Panc1 (cell line): ENCODE measurements around the gene CARHSP1. TPM values are rescaled to one million over a fixed set of nuclear protein-coding genes. Genes with fewer than 3 reads are reported as not detected.
"Not testable (repeated sequence)": the region's sequence is repeated elsewhere in the genome, so short reads cannot be mapped to it uniquely, and the experiment has no call there.

Experiments used
- ATAC-seq: fragments of 200-7000 bp; cut with Tn5 transposase; 2 replicates; pipeline ENCODE4 v1.9.1; 2020; ENCODE audit warnings: mild to moderate bottlenecking, moderate library complexity
- BruUV-seq: library from RNA; stranded (reverse); fragments of 400-500 nt; replicated peaks from 2 replicates; lab custom pipeline; 2021; lab: Mats Ljungman, UMichigan
- CTCF ChIA-PET: fragments of 300-600 bp; sonication (Branson Sonifier 250); formaldehyde crosslinking; loops from one replicate; lab custom pipeline; 2022; ENCODE audit warnings: antibody characterized with exemption; lab: Charles Lee
- POLR2A ChIA-PET: fragments of 300-600 bp; sonication (Branson Sonifier 250); formaldehyde crosslinking; loops from one replicate; lab custom pipeline; 2022; ENCODE audit warnings: antibody characterized with exemption; lab: Charles Lee
- DNase-seq: peaks from one replicate; pipeline ENCODE4 v3.0.0-alpha.2; 2010; ENCODE audit warnings: low read depth, low spot score
- H3K27ac ChIP-seq: 2 replicates; pipeline ENCODE4 v1.5.1; 2011; ENCODE audit warnings: mild to moderate bottlenecking, low read length, inconsistent platforms
- H3K27me3 ChIP-seq: fragments of 200-500 bp; sonication (Bioruptor generic); 2 replicates; pipeline ENCODE4 v1.6.0; 2014; ENCODE audit warnings: low read length, inconsistent platforms; ENCODE audit not compliant: control insufficient read depth, insufficient read depth
- H3K36me3 ChIP-seq: fragments of 200-500 bp; sonication (Bioruptor generic); 2 replicates; pipeline ENCODE4 v1.5.1; 2014; ENCODE audit warnings: inconsistent platforms, mild to moderate bottlenecking, low read length, moderate library complexity; ENCODE audit not compliant: control insufficient read depth, insufficient read depth
- H3K4me1 ChIP-seq: 2 replicates; pipeline ENCODE4 v1.5.1; 2011; ENCODE audit warnings: inconsistent platforms, mild to moderate bottlenecking, low read length, moderate library complexity; ENCODE audit not compliant: control insufficient read depth, insufficient read depth
- H3K4me3 ChIP-seq, 2 experiments: 2 replicates each; pipeline ENCODE4 v1.5.1; 2011 to 2012; ENCODE audit warnings: low read depth in 2 of 2, low read length in 2 of 2, mild to moderate bottlenecking in 2 of 2, inconsistent platforms in 1 of 2, moderate library complexity in 1 of 2
- H3K9me3 ChIP-seq: fragments of 200-500 bp; sonication (Bioruptor generic); 2 replicates; pipeline ENCODE4 v1.5.1; 2014; ENCODE audit warnings: low read depth, mild to moderate bottlenecking, inconsistent platforms, low read length, moderate library complexity; ENCODE audit not compliant: control insufficient read depth, insufficient read depth
- POLR2AphosphoS5 ChIP-seq: IDR thresholded peaks from 2 replicates; pipeline ENCODE4 v1.6.1; 2012; ENCODE audit warnings: mild to moderate bottlenecking, low read depth, low read length, moderate library complexity
- SIN3A ChIP-seq: IDR thresholded peaks from 2 replicates; pipeline ENCODE4 v1.6.1; 2012; ENCODE audit warnings: low read depth, mild to moderate bottlenecking, low read length, moderate library complexity, borderline replicate concordance; ENCODE audit not compliant: insufficient read depth
- TCF7L2 ChIP-seq: IDR thresholded peaks from 2 replicates; pipeline ENCODE4 v1.6.1; 2011; ENCODE audit warnings: mild to moderate bottlenecking, low read depth, low read length, inconsistent platforms
- in situ Hi-C: cut with HindIII; loops from 2 replicates; pipeline ENCODE4 v1.10.0; 2016; ENCODE audit warnings: low sequenced_read_pairs, low pct_unique_long_range_greater_than_20kb
- intact Hi-C: fragments of 100-400 bp; cut with micrococcal nuclease; formaldehyde crosslinking; loops from one replicate; pipeline ENCODE4 v1.10.0; 2022; ENCODE audit not compliant: unreplicated experiment
- total RNA-seq: library from RNA; stranded (reverse); gene quantifications from one replicate; pipeline ENCODE4 v1.2.1, GENCODE V29; 2021; ENCODE audit not compliant: unreplicated experiment
- TF ChIP-seq, protein P1 (sequence below), 2 experiments: IDR thresholded peaks; 2 replicates each; pipeline ENCODE4 v1.6.1; 2011 to 2012; ENCODE audit warnings: low read depth in 2 of 2, control low read depth in 1 of 2, low read length in 1 of 2, mild to moderate bottlenecking in 1 of 2, moderate library complexity in 1 of 2; ENCODE audit not compliant: insufficient read depth in 1 of 2
- TF ChIP-seq, protein P2 (sequence below): fragments of 450-650 bp; IDR thresholded peaks from 2 replicates; pipeline ENCODE4 v1.5.1; 2017; ENCODE audit warnings: mild to moderate bottlenecking

CARHSP1 gene
- total RNA-seq, 1 experiment from 2014 or later = 158 TPM

DNA sequence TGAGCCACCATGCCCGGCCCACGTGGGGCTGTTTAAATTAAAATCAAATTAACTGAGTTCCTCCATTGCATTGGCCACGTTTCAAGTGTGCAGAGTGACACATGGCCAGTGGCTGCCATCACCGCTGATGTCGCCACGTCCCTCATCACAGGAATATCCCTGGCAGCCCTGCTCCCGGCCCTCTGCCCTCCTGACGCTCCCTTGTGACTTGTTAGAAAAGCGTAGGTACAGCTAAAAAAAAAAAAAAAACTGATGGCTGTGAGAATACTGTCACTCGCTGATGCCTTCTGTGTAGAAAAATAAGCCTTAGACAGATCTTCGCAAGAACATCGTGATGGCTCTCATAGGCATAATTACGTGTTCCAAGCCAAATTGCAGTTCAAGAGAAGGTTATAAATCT, 21.7 kb downstream of the CARHSP1 start:
- CTCF ChIA-PET = no interaction called here
- Histone ChIP-seq H3K4me3 (no peak overlapping the region), H3K27ac (no peak overlapping the region), H3K9me3 (no peaks in the 10 kb centered on the region), H3K4me1 (peaks cover 26% of the 10 kb centered on the region), H3K27me3 (no peaks in the 10 kb centered on the region), H3K36me3 (peaks cover 3% of the 10 kb centered on the region; the same call in 1 of the 2 replicates)
- POLR2A ChIA-PET = no interaction called here
- DNase-seq = no peak
- TF ChIP-seq, protein P1, sequence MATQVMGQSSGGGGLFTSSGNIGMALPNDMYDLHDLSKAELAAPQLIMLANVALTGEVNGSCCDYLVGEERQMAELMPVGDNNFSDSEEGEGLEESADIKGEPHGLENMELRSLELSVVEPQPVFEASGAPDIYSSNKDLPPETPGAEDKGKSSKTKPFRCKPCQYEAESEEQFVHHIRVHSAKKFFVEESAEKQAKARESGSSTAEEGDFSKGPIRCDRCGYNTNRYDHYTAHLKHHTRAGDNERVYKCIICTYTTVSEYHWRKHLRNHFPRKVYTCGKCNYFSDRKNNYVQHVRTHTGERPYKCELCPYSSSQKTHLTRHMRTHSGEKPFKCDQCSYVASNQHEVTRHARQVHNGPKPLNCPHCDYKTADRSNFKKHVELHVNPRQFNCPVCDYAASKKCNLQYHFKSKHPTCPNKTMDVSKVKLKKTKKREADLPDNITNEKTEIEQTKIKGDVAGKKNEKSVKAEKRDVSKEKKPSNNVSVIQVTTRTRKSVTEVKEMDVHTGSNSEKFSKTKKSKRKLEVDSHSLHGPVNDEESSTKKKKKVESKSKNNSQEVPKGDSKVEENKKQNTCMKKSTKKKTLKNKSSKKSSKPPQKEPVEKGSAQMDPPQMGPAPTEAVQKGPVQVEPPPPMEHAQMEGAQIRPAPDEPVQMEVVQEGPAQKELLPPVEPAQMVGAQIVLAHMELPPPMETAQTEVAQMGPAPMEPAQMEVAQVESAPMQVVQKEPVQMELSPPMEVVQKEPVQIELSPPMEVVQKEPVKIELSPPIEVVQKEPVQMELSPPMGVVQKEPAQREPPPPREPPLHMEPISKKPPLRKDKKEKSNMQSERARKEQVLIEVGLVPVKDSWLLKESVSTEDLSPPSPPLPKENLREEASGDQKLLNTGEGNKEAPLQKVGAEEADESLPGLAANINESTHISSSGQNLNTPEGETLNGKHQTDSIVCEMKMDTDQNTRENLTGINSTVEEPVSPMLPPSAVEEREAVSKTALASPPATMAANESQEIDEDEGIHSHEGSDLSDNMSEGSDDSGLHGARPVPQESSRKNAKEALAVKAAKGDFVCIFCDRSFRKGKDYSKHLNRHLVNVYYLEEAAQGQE (IDR thresholded peaks at IDR 0.05; ENCODE audit: insufficient read depth in 1 of 2, low read depth in 2 of 2, low read length in 1 of 2) = no peak
- TF ChIP-seq, protein P2, sequence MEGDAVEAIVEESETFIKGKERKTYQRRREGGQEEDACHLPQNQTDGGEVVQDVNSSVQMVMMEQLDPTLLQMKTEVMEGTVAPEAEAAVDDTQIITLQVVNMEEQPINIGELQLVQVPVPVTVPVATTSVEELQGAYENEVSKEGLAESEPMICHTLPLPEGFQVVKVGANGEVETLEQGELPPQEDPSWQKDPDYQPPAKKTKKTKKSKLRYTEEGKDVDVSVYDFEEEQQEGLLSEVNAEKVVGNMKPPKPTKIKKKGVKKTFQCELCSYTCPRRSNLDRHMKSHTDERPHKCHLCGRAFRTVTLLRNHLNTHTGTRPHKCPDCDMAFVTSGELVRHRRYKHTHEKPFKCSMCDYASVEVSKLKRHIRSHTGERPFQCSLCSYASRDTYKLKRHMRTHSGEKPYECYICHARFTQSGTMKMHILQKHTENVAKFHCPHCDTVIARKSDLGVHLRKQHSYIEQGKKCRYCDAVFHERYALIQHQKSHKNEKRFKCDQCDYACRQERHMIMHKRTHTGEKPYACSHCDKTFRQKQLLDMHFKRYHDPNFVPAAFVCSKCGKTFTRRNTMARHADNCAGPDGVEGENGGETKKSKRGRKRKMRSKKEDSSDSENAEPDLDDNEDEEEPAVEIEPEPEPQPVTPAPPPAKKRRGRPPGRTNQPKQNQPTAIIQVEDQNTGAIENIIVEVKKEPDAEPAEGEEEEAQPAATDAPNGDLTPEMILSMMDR = no peak
- TF ChIP-seq SIN3A = no peak
- no peak for TF ChIP-seq POLR2AphosphoS5
- TF ChIP-seq TCF7L2 = no peak
- BruUV-seq = no TSS peak
- ATAC-seq = no peak
- in situ Hi-C loops = no loop called here
- intact Hi-C loops = no loop called here

DNA sequence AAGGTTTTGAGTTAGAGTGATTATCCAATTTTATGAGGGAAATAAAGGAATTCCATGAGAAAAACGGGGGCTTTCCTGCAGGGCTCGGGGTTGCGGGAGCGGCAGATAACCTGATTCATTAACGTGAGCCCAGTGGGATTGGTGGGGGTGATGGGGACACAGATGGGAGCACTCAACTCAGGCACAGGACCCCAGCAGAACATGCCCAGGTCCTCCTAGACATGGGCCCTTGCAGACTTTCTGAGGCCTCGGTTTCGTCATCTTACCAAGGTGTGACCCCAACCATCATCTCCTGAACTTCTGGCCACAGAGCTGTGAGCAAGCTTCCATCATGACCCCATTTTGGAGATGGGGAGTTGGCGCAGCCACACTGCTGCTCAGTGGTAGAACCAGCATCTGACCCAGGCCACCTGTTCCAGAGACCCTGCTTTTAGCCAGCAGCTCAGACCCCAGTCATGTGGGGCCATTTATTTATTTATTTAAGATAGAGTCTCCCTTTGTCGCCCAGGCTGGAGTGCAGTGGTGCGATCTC, 22.3 kb downstream of the CARHSP1 start:
- TF ChIP-seq POLR2AphosphoS5 = no peak
- Histone ChIP-seq H3K27ac (no peak overlapping the region), H3K27me3 (no peaks in the 10 kb centered on the region), H3K4me3 (no peak overlapping the region), H3K9me3 (no peaks in the 10 kb centered on the region), H3K4me1 (peaks cover 26% of the 10 kb centered on the region), H3K36me3 (peaks cover 3% of the 10 kb centered on the region; the same call in 1 of the 2 replicates)
- CTCF ChIA-PET = no interaction called here
- BruUV-seq = no TSS peak
- in situ Hi-C loops = no loop called here
- intact Hi-C loops = no loop called here
- no peak for ATAC-seq
- no peak for DNase-seq
- POLR2A ChIA-PET = no interaction called here

DNA sequence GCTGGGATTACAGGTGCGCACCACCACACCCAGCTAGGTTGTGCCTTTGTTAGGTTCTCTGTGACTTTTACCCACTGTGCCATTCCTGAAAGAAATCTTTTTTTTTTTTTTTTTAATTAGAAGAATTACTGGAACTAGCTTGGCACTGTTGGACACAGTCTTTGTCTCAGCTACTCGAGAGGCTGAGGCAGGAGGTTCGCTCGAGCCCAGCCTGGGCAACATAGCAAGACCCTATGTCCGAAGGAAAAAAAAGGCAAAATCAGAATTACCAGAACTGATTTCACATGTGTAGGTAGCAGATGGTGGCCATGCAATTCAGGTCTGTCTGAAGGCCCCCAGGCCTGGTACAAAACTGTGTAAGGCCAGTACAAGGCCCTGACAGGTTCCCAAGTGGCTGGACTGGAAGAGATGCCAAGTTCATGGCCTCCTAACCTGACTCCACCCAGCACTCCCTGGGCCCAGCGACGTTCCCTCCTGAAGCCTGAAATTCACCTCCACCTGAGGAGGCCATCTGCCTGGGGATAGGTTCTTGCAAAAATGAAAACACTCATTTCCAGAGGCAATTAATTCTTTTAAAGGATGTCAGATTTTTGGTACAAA, 23.0 kb downstream of the CARHSP1 start:
- TF ChIP-seq, protein P1 (IDR thresholded peaks at IDR 0.05; ENCODE audit: insufficient read depth in 1 of 2, low read depth in 2 of 2, low read length in 1 of 2) = no peak
- peaks cover 3% of the 10 kb centered on the region; the same call in 1 of the 2 replicates for H3K36me3 ChIP-seq
- DNase-seq (no peak), ATAC-seq (no peak)
- BruUV-seq = no TSS peak
- H3K27me3 ChIP-seq = no peaks in the 10 kb centered on the region
- intact Hi-C loops (no loop called here), in situ Hi-C loops (no loop called here)
- POLR2A ChIA-PET = no interaction called here
- CTCF ChIA-PET = no interaction called here
- H3K27ac ChIP-seq = no peak overlapping the region
- H3K4me1 ChIP-seq = peaks cover 26% of the 10 kb centered on the region
- no peak overlapping the region for H3K4me3 ChIP-seq
- H3K9me3 ChIP-seq = no peaks in the 10 kb centered on the region

DNA sequence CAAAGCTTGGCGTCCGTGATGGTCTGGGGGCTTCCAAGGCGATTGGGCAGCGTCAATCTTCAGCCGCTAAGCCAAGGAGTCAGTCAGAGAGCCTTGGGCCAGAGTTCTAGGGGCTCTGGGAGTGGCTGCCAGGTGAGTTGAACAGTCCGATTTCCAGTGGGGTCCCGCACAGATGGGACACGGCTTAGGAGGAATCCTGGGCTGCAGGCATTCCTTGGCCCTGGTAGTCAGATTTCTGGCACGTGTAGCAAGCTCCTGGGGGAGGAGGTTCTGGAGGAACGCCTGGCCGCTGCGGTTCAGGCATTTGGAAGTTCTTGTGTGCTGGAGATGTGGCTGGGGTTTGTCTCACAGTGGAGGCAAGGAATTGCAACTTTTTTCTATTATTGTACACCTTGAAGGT, 25.5 kb downstream of the CARHSP1 start:
- BruUV-seq, intact Hi-C loops, ATAC-seq: not testable (repeated sequence)

More for the DNA sequence above, 25.5 kb downstream of the CARHSP1 start:
- H3K4me3 ChIP-seq, CTCF ChIA-PET, H3K36me3 ChIP-seq, H3K27me3 ChIP-seq, H3K27ac ChIP-seq, DNase-seq, POLR2A ChIA-PET, H3K9me3 ChIP-seq, H3K4me1 ChIP-seq, in situ Hi-C loops: not testable (repeated sequence)
